Renal pelvis (tissue), 4 donors: Measurements from ENCODE around the gene ROBO2. TPM values are rescaled to one million over a fixed set of nuclear protein-coding genes. Genes with fewer than 3 reads are reported as not detected.
A peak's percentile ranks its signal among the peaks of the same experiment; 100 is the strongest.

Experiments used
- DNase-seq: peaks from one replicate; pipeline ENCODE4 v3.0.0-alpha.2; 2013
- polyA plus RNA-seq, 3 donors: library from polyadenylated mRNA; unstranded; fragments of 120-200 nt; gene quantifications; one replicate each; pipeline ENCODE4 v1.2.1, GENCODE V29; 2013; ENCODE audit not compliant: insufficient read length in 3 of 3

ROBO2 gene
- polyA plus RNA-seq, 3 donors = 82.8 to 101 (median 88.0) TPM

- no peak for DNase-seq
Observed at GRCh38 chr3:77323626-77324025, 283.7 kb downstream of the ROBO2 start.

DNA sequence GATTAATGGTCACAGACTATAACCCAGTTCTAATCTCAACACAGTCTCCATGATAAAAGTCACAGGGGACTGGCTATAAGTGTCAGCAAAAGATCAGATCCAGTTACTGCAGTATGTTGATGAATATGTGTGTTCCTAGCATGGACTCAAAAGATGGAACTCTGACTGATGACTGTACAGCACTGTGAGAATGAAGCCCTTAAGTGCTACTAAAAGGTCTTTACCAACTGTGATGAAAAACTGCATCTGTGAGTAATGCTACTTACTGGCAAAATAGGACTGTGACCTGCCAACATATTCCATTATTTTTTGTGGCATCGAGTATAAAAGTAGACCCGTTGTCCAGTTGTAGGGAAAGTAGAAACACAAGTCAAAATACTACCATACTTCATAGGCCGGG, 284.2 kb downstream of the ROBO2 start:
- DNase-seq = no peak

DNA sequence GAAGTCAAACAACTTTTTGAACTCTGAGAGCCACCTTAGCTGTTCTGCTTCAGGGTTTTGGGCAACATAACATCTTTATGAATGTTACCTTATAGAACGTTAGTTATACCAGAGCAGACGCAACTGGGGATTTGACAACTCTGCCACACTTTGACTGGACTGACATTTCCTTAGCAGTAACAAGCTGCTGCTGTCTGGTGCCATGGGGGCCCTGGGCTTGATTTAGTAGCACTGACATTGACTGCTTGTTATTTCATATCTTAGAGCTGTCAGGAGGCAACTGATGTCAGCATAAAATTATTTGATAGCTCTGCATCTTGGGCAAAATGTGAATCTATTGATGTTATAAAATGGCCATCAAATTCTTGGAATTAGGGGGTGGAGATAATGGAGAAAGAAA, 285.4 kb downstream of the ROBO2 start:
- DNase-seq = no peak

DNA sequence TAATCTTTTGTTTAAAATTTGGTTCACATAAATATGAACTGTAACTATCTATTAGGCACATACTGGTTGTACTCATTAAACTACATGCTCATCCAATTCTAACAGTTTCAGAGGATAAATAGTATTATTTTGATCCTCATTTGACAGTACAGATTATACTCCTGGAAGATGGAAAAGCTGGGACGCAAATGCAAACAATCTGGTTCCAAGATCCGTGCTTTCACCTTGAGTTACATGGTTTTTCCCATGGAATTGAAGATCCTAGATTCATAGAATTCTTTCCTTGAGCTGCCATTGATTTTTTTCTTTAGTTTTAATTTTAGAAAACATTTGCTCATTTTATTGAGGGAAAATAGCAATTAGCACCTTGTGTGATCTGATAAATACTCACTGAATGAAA, 285.8 kb downstream of the ROBO2 start:
- DNase-seq = no peak

DNA sequence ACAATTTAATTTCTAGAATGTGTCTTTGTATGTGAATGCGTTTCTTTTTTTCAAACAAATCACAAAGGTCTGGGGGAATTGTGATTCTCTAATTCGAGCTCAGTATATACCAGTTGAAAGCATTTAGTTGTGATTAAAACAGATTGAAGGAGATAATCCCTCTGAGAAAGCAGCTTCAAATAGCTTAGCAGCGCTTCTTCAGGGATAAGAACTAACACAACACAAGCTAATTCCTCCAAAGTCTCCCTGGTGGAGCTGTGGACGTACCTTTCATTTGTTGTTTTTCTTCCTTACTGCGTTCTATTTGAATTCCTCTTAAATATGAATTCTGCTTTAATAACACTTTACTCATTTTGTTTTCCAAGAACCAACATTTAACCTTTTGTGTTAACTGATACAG, 286.7 kb downstream of the ROBO2 start:
- no peak for DNase-seq

DNA sequence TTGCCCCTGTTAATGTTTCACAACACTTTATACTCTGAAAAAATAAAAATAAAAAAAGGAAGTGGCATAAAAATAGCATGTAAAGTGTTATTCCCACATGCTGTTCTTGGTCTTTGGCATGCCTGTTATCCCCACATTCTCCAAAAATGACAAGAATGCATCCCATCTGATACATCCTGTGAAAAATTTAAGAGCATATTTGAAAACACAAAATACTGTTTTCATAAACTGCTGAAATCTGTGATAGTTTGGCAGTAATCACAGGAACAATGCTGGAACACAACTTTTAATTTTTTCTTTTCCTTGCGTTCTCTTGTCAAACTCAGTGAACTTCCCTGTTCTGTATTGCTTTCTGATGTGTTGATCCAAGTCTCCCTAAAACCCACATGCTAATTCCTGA, 288.8 kb downstream of the ROBO2 start:
- DNase-seq = no peak

GRCh38 chr3:77329116-77329515, 289.2 kb downstream of the ROBO2 start:
- peak; percentile 15 for DNase-seq

GRCh38 chr3:77338195-77338594, 298.3 kb downstream of the ROBO2 start:
- DNase-seq = no peak

DNA sequence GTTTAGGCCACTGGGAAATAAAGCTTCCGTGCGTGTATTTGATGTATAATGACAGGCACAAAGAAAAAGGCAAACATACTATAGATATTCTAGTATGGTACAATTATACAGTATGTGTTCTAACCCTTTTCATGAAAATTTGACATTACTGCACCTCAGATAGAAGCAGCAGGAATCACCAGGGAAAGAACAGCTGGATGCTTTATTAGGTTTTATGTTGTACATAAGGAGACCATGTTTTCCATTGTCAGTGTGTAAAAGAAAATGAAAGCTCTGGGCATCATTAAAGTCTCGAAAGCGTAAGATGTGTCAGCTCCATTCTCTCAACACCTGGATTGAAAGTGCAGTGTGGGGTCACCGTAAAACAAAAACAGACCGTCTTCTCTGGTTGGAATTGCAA, 302.1 kb downstream of the ROBO2 start:
- DNase-seq = no peak

- DNase-seq = no peak
Observed at GRCh38 chr3:77342688-77343087, 302.8 kb downstream of the ROBO2 start.

- DNase-seq = no peak
Observed at GRCh38 chr3:77345009-77345408, 305.1 kb downstream of the ROBO2 start.

- DNase-seq = no peak
Observed at GRCh38 chr3:77348244-77348855, 308.5 kb downstream of the ROBO2 start.

- DNase-seq = no peak
Observed at GRCh38 chr3:77354958-77355357, 315.1 kb downstream of the ROBO2 start.

DNA sequence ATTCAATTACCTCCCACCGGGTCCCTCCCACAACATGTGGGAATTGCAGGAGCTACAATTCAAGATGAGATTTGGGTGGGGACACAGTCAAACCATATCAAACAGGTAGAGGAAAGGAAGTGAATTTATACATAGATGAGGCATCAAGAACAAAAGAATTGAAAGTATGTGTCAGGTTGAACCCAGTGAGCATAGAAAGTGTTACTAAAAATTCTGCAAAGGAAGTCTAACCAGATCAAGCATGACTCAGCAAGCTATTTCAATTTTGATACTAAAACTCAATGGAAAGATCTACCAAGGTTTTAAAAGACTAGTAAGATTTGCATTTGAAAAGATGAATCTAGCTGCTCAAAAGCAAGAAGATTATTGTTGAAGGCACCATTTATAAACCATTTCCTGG, 323.0 kb downstream of the ROBO2 start:
- DNase-seq = no peak

DNA sequence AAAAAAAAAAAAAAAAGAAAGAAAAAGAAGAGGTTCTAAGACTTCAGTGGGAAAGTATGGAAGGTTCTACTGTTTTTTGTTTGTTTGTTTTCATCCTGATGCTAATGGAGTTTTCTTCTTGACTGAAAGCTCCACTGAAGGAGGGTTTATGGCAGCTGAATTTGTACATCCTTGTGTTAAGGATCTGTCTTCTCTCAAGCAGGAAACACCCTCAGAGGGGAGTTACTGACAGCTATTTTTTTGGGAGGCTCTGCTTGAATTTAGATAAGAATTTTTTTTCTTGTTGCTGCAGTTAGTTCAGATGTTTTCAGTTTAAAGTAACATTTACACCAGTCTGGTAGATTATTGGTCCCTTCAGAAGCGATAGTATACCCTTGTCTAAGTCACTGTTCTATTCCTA, 325.3 kb downstream of the ROBO2 start:
- DNase-seq = no peak

DNA sequence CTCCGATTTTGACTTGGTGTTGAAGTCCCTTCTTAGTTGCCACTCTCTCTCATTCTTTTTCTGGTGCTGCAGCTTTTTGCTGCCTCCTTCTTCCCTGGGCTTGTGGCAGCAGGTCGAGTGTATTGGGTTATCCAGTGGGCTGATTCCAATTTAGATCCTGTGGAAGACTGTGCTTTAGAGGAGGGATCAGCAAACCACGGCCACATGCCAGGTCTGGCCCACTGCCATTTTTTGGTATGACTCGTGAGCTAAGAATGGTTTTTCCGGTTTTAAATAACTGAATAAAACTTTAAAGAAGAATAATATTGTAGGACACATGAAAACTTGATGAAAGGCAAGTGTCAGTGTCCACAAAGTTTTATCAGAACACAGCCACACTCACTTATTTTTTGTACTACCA, 330.5 kb downstream of the ROBO2 start:
- DNase-seq = no peak

- DNase-seq = no peak
Observed at GRCh38 chr3:77372018-77372417, 332.1 kb downstream of the ROBO2 start.

DNA sequence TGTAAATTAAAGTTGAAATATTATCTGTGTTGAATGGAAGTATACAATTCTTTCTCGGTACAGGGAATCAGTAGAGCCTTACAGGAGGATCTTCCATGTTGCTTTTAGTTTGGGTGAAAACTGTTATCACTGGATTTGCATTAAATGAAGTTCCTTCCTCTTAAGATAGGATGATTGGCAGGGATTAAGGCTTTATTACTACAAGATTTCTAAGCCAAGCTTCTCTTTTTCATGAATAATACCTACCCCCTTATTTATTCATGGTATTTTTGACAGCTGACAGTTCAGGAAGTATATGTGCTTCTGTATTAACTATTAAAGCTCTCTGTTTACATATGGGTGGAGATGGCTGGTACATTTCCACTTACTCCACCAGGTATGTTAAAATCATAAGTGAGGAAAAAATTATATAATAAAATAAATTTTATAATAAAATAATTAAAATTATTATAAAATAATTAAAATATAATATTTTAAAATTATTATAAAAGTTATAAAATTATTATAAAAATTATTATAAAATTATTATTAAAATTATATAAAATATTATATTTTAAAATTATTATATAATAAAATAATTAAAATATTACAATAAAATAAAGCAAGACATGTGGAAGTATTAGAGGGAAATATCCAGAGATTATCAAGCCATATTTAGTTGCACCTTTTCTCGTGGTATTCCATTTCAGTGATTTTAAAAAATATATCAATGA, 332.9 kb downstream of the ROBO2 start:
- DNase-seq = no peak

- no peak for DNase-seq
Observed at GRCh38 chr3:77373619-77374018, 333.7 kb downstream of the ROBO2 start.

DNA sequence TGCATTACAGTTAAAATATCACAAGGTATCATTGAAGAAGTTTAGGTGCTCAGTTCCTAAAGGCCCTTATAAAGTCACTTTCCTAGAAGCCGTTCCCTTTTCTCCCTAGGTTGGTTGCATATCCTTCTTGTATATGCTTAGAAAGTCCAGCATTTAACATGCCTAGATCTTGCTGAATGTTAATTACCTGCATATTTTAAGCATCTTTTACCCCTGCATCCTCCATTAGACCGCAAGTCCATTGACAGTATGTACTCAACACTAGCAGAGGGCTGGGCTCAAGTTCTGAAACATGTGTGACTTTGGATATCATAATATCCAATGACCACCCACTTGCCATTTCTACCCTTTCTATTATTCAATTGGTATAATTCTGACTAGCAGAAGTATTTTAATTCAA, 336.6 kb downstream of the ROBO2 start:
- DNase-seq = no peak

DNA sequence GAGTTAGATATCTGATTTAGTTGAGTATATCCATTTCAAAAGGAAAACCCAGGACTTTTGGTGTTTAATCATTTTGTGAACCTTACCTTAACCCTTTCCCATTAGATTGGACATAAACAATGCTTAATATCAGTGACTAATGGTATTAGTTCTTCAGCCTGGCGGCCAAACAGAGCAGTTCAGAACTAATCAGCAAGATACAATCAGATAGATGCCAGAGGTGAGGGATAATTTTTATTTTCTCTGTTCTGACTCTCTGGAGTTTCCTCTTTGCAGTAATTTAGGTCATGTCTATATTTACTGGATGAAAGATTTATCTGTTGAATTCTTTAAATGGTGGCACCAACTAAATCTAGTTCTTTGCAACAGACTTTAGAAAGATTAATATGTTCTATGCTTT, 337.8 kb downstream of the ROBO2 start:
- no peak for DNase-seq

DNA sequence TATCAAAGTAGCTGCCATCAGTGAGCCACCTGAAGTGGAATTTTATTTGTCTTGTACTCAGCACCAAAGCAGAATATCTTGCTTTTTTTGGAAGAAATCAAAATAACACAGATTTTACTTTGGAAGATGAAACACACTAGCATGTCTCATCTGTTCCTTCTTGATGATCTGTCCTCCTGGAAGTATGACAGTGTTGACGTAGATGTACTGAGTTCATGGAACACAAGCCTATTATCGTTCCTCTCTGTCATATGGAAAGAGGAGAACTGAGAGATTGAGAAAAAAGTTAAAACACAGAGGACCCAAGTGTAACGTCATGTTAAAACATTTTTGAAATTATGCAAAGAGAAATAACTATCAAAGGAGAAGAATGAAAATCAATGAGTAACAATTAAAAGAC, 340.2 kb downstream of the ROBO2 start:
- no peak for DNase-seq

GRCh38 chr3:77381431-77381830, 341.5 kb downstream of the ROBO2 start:
- no peak for DNase-seq

GRCh38 chr3:77392181-77392580, 352.3 kb downstream of the ROBO2 start:
- DNase-seq = no peak
